GM12878 (cell line): Measurements from ENCODE around the gene TSGA10. TPM values are rescaled to one million over a fixed set of nuclear protein-coding genes. Genes with fewer than 3 reads are reported as not detected.

Experiments used
- CEBPZ ChIP-seq: fragments of 150-350 bp; IDR thresholded peaks from 2 replicates; pipeline ENCODE4 v1.6.1; 2016; ENCODE audit warnings: low read depth, low read length
- CHD4 ChIP-seq: fragments of 200-600 bp; sonication (generic); IDR thresholded peaks from 2 replicates; pipeline ENCODE4 v1.6.1; 2016; ENCODE audit warnings: mild to moderate bottlenecking
- CREB1 ChIP-seq: IDR thresholded peaks from 2 replicates; pipeline ENCODE4 v1.6.1; 2012; ENCODE audit warnings: low read depth, mild to moderate bottlenecking, inconsistent platforms
- CTCF ChIP-seq, 3 experiments: IDR thresholded peaks in 2 of 3; conservative IDR thresholded peaks in 1 of 3; 2 replicates each; pipeline ENCODE4 v1.5.1; 2011; ENCODE audit warnings: low read depth in 3 of 3, low read length in 3 of 3, mild to moderate bottlenecking in 3 of 3, control low read depth in 2 of 3, moderate library complexity in 2 of 3, inconsistent platforms in 1 of 3, mixed read lengths in 1 of 3; ENCODE audit not compliant: control insufficient read depth in 2 of 3, insufficient read depth in 1 of 3; ENCODE audit errors: extremely low read depth in 1 of 3
- FOXK2 ChIP-seq: fragments of 450-650 bp; IDR thresholded peaks from 2 replicates; pipeline ENCODE4 v1.6.1; 2017; ENCODE audit warnings: mild to moderate bottlenecking, moderate library complexity
- JUNB ChIP-seq: IDR thresholded peaks from 2 replicates; pipeline ENCODE4 v1.6.1; 2016; ENCODE audit warnings: antibody characterized with exemption, mild to moderate bottlenecking
- JUND ChIP-seq: IDR thresholded peaks from 2 replicates; pipeline ENCODE4 v1.6.1; 2012; ENCODE audit warnings: low read depth, mild to moderate bottlenecking, low read length, improper control_type of control experiment, moderate library complexity
- MXI1 ChIP-seq: fragments of 150-350 bp; IDR thresholded peaks from 2 replicates; pipeline ENCODE4 v1.6.1; 2011; ENCODE audit warnings: low read depth, mild to moderate bottlenecking, inconsistent platforms, low read length, improper control_type of control experiment
- MYC ChIP-seq: IDR thresholded peaks from 2 replicates; pipeline ENCODE4 v1.6.1; 2011; ENCODE audit warnings: mild to moderate bottlenecking, low read length, moderate library complexity, inconsistent platforms; ENCODE audit not compliant: insufficient read depth, insufficient replicate concordance, insufficient read length, severe bottlenecking
- NBN ChIP-seq: fragments of 450-650 bp; IDR thresholded peaks from 2 replicates; pipeline ENCODE4 v1.6.1; 2016
- NFIC ChIP-seq: IDR thresholded peaks from 2 replicates; pipeline ENCODE4 v1.6.1; 2012; ENCODE audit warnings: low read depth, mild to moderate bottlenecking, inconsistent platforms, low read length, moderate library complexity
- NFYA ChIP-seq: IDR thresholded peaks from 2 replicates; pipeline ENCODE4 v1.6.1; 2011; ENCODE audit warnings: low read depth, mild to moderate bottlenecking, low read length, improper control_type of control experiment, borderline replicate concordance
- PKNOX1 ChIP-seq: fragments of 450-650 bp; IDR thresholded peaks from 2 replicates; pipeline ENCODE4 v1.6.1; 2016; ENCODE audit warnings: mild to moderate bottlenecking
- PML ChIP-seq: IDR thresholded peaks from 2 replicates; pipeline ENCODE4 v1.6.1; 2012; ENCODE audit warnings: low read length, inconsistent platforms
- STAT1 ChIP-seq: fragments of 450-650 bp; conservative IDR thresholded peaks from 2 replicates; pipeline ENCODE4 v1.6.1; 2014; ENCODE audit warnings: antibody characterized with exemption, mild to moderate bottlenecking
- TAF1 ChIP-seq: IDR thresholded peaks from 2 replicates; pipeline ENCODE4 v1.6.1; 2011; ENCODE audit warnings: mild to moderate bottlenecking, low read depth, low read length, borderline replicate concordance
- TCF12 ChIP-seq: IDR thresholded peaks from 2 replicates; pipeline ENCODE4 v1.6.1; 2011; ENCODE audit warnings: low read depth, mild to moderate bottlenecking, low read length
- polyA plus RNA-seq, 11 experiments: library from polyadenylated mRNA; depleted of rRNA in 4 of 11; unstranded in 6 of 11; stranded (reverse) in 5 of 11; fragments of >200 nt; fragmentation: Nextera tagmentation in 4 of 11; fragmentation: Illumina TruSeq in 1 of 11; extraction: Ambion mirVana in 4 of 11; extraction: Trizol in 1 of 11; gene quantifications; 1 replicate in 1 of 11; 2 replicates in 10 of 11; pipeline versions ENCODE4 v1.2.1 to v1.2.3, GENCODE V29; 2011 to 2016; ENCODE audit warnings: inconsistent platforms in 2 of 11, missing spikeins in 2 of 11, low read depth in 1 of 11
- total RNA-seq, 4 experiments: library from RNA; depleted of rRNA in 3 of 4; stranded (reverse); fragments of >200 nt in 3 of 4; fragmentation: Illumina TruSeq in 1 of 4; extraction: Trizol in 1 of 4; gene quantifications; 2 replicates each; pipeline versions ENCODE4 v1.2.1 to v1.2.3, GENCODE V29; 2013 to 2021
- TF ChIP-seq, protein P1 (sequence below): fragments of 450-650 bp; formaldehyde crosslinking; IDR thresholded peaks from 2 replicates; pipeline ENCODE4 v1.5.0; 2022; ENCODE audit warnings: mild to moderate bottlenecking, missing genetic modification characterization

Gene TSGA10
- total and polyA plus RNA-seq, 10 of the 15 experiments (the other 5 are each of a cell fraction or from before 2014, with no cell fraction given): 5.3 to 13.5 (median 8.6) TPM

- TF ChIP-seq TCF12: peak; percentile 66
- TF ChIP-seq PML: peak; percentile 97
- TF ChIP-seq FOXK2: peak; percentile 76
- TF ChIP-seq NFIC: peak; percentile 16; the same call in 1 of the 2 replicates
- peak; percentile 34; the same call in 1 of the 2 replicates for TF ChIP-seq CEBPZ
- TF ChIP-seq, protein P1, sequence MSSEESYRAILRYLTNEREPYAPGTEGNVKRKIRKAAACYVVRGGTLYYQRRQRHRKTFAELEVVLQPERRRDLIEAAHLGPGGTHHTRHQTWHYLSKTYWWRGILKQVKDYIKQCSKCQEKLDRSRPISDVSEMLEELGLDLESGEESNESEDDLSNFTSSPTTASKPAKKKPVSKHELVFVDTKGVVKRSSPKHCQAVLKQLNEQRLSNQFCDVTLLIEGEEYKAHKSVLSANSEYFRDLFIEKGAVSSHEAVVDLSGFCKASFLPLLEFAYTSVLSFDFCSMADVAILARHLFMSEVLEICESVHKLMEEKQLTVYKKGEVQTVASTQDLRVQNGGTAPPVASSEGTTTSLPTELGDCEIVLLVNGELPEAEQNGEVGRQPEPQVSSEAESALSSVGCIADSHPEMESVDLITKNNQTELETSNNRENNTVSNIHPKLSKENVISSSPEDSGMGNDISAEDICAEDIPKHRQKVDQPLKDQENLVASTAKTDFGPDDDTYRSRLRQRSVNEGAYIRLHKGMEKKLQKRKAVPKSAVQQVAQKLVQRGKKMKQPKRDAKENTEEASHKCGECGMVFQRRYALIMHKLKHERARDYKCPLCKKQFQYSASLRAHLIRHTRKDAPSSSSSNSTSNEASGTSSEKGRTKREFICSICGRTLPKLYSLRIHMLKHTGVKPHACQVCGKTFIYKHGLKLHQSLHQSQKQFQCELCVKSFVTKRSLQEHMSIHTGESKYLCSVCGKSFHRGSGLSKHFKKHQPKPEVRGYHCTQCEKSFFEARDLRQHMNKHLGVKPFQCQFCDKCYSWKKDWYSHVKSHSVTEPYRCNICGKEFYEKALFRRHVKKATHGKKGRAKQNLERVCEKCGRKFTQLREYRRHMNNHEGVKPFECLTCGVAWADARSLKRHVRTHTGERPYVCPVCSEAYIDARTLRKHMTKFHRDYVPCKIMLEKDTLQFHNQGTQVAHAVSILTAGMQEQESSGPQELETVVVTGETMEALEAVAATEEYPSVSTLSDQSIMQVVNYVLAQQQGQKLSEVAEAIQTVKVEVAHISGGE (CRISPR knock-in tag): peak; percentile 96
- peak; percentile 25; the same call in 1 of the 2 replicates for TF ChIP-seq JUNB
- TF ChIP-seq TAF1: peak; percentile 99
- TF ChIP-seq CTCF (IDR thresholded peaks at IDR 0.05 in 2 of 3, conservative IDR thresholded peaks at IDR 0.05 in 1 of 3; ENCODE audit: control insufficient read depth in 2 of 3, extremely low read depth in 1 of 3, insufficient read depth in 1 of 3, low read depth in 3 of 3, low read length in 3 of 3): no peak
- peak; percentile 86 for TF ChIP-seq MXI1
- TF ChIP-seq CREB1: peak; percentile 80
- peak; percentile 87 for TF ChIP-seq NBN
- peak; percentile 95 for TF ChIP-seq STAT1
- no peak for TF ChIP-seq MYC
- TF ChIP-seq PKNOX1: peak; percentile 61
- no peak for TF ChIP-seq NFYA
- no peak for TF ChIP-seq CHD4
- no peak for TF ChIP-seq JUND
Observed at GRCh38 chr2:99180755-99181623, 26.2 kb upstream of the TSGA10 start, which contains the start of the genes MITD1 and MRPL30 (continued).
